Neural progenitor cell (in vitro differentiated cells): Measurements from ENCODE around the gene SUB1. TPM values are rescaled to one million over a fixed set of nuclear protein-coding genes. Genes with fewer than 3 reads are reported as not detected.

Experiments used
- DNase-seq: peaks from one replicate; pipeline ENCODE4 v3.0.0-alpha.2; 2016; ENCODE audit warnings: low spot score
- H2AFZ ChIP-seq: fragments of 200-600 bp; sonication (generic); replicated peaks from 2 replicates; pipeline ENCODE4 v1.6.1; 2016; ENCODE audit warnings: antibody characterized with exemption
- H3F3A ChIP-seq: fragments of 200-600 bp; sonication (generic); 2 replicates; pipeline ENCODE4 v1.6.1; 2016; ENCODE audit warnings: antibody characterized with exemption, low read depth
- H3K27ac ChIP-seq: fragments of 200-600 bp; sonication (generic); 2 replicates; pipeline ENCODE4 v1.5.1; 2016; ENCODE audit warnings: mild to moderate bottlenecking
- H3K27me3 ChIP-seq: fragments of 200-600 bp; sonication (generic); 2 replicates; pipeline ENCODE4 v1.6.1; 2016; ENCODE audit warnings: mild to moderate bottlenecking, moderate library complexity
- H3K36me3 ChIP-seq: fragments of 200-600 bp; sonication (generic); 2 replicates; pipeline ENCODE4 v1.5.1; 2016
- H3K4me1 ChIP-seq: fragments of 200-600 bp; sonication (generic); 2 replicates; pipeline ENCODE4 v1.6.1; 2016; ENCODE audit warnings: mixed run types
- H3K4me2 ChIP-seq: fragments of 200-600 bp; sonication (generic); 2 replicates; pipeline ENCODE4 v1.6.1; 2016
- H3K4me3 ChIP-seq: fragments of 200-600 bp; sonication (generic); 2 replicates; pipeline ENCODE4 v1.5.1; 2016
- H3K79me2 ChIP-seq: fragments of 200-600 bp; sonication (generic); 2 replicates; pipeline ENCODE4 v1.6.1; 2016; ENCODE audit warnings: low read depth
- H3K9ac ChIP-seq: fragments of 200-600 bp; sonication (generic); 2 replicates; pipeline ENCODE4 v1.6.1; 2016
- H3K9me3 ChIP-seq: fragments of 200-600 bp; sonication (generic); 2 replicates; pipeline ENCODE4 v1.5.1; 2016; ENCODE audit warnings: low read depth
- H4K20me1 ChIP-seq: fragments of 200-600 bp; sonication (generic); 2 replicates; pipeline ENCODE4 v1.6.1; 2016; ENCODE audit warnings: low read depth
- H3K27ac Mint-ChIP-seq: 3 replicates; pipeline ENCODE4 v1.8.0; 2021; ENCODE audit warnings: mixed read lengths
- H3K27me3 Mint-ChIP-seq: 2 replicates; pipeline ENCODE4 v1.8.0; 2022; ENCODE audit warnings: low read depth, mild to moderate bottlenecking, inconsistent platforms, moderate library complexity, mixed read lengths; ENCODE audit not compliant: insufficient read depth
- H3K36me3 Mint-ChIP-seq: 3 replicates; pipeline ENCODE4 v1.8.0; 2021; ENCODE audit warnings: mixed read lengths
- H3K4me1 Mint-ChIP-seq: 3 replicates; pipeline ENCODE4 v1.8.0; 2021; ENCODE audit warnings: mixed read lengths
- H3K4me3 Mint-ChIP-seq: 3 replicates; pipeline ENCODE4 v1.8.0; 2021; ENCODE audit warnings: mild to moderate bottlenecking, moderate library complexity, mixed read lengths
- H3K9me3 Mint-ChIP-seq: 3 replicates; pipeline ENCODE4 v1.8.0; 2020; ENCODE audit warnings: mixed read lengths
- EZH2 ChIP-seq: fragments of 200-600 bp; sonication (generic); IDR thresholded peaks from 2 replicates; pipeline ENCODE4 v1.6.1; 2017; ENCODE audit warnings: antibody characterized with exemption, mild to moderate bottlenecking, moderate library complexity
- EZH2phosphoT487 ChIP-seq: fragments of 200-600 bp; sonication (generic); IDR thresholded peaks from 2 replicates; pipeline ENCODE4 v1.6.1; 2017; ENCODE audit warnings: antibody characterized with exemption
- total RNA-seq: library from RNA; depleted of rRNA; stranded (reverse); fragments of >200 nt; gene quantifications from 2 replicates; pipeline ENCODE4 v1.2.3, GENCODE V29; 2015; ENCODE audit warnings: low replicate concordance
- TF ChIP-seq, protein P1 (sequence below): fragments of 200-600 bp; sonication (generic); IDR thresholded peaks from 2 replicates; pipeline ENCODE4 v1.5.1; 2017; ENCODE audit warnings: antibody characterized with exemption, mild to moderate bottlenecking

SUB1 gene
- total RNA-seq, 1 donor from 2014 or later: 789 TPM

DNA sequence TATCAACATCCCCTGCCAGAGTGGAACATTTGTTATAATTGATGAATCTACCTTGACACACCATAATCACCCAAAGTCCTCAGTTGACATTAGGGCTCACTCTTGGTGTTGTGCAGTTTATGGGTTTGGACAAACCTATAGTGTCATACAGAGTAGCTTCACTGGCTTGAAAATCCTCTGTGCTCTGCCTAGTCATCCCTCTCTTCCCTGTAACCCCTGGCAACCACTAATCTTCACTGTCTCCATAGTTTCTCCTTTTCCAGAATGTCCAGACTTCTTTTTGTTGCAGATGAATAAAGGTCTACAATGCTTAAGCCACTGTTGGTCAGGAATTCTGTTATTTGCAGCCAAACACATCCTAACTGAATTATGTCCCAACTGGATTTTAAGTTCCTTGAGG is 22.5 kb upstream of the SUB1 start:
- no peak overlapping the region for H3K27ac ChIP-seq
- no peaks in the 10 kb centered on the region for H3K9me3 ChIP-seq
- Mint-ChIP-seq H3K36me3 (no peaks in the 10 kb centered on the region), H3K4me3 (no peak overlapping the region), H3K27ac (peak overlapping the region; percentile 72), H3K9me3 (peaks cover 2% of the 10 kb centered on the region), H3K27me3 (peaks cover 9% of the 10 kb centered on the region), H3K4me1 (peaks cover 10% of the 10 kb centered on the region)
- no peaks in the 10 kb centered on the region for H3K36me3 ChIP-seq
- H3K27me3 ChIP-seq: no peaks in the 10 kb centered on the region
- no peaks in the 10 kb centered on the region for H4K20me1 ChIP-seq
- H3K4me3 ChIP-seq: no peak overlapping the region
- no peaks in the 10 kb centered on the region for H3K79me2 ChIP-seq
- H2AFZ ChIP-seq: no peak overlapping the region
- H3K4me2 ChIP-seq: no peak overlapping the region
- H3F3A ChIP-seq: no peaks in the 10 kb centered on the region
- TF ChIP-seq EZH2phosphoT487: no peak
- TF ChIP-seq, protein P1, sequence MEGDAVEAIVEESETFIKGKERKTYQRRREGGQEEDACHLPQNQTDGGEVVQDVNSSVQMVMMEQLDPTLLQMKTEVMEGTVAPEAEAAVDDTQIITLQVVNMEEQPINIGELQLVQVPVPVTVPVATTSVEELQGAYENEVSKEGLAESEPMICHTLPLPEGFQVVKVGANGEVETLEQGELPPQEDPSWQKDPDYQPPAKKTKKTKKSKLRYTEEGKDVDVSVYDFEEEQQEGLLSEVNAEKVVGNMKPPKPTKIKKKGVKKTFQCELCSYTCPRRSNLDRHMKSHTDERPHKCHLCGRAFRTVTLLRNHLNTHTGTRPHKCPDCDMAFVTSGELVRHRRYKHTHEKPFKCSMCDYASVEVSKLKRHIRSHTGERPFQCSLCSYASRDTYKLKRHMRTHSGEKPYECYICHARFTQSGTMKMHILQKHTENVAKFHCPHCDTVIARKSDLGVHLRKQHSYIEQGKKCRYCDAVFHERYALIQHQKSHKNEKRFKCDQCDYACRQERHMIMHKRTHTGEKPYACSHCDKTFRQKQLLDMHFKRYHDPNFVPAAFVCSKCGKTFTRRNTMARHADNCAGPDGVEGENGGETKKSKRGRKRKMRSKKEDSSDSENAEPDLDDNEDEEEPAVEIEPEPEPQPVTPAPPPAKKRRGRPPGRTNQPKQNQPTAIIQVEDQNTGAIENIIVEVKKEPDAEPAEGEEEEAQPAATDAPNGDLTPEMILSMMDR: no peak
- TF ChIP-seq EZH2: no peak
- peak; percentile 8 for DNase-seq
- no peaks in the 10 kb centered on the region for H3K4me1 ChIP-seq
- no peak overlapping the region for H3K9ac ChIP-seq

DNA sequence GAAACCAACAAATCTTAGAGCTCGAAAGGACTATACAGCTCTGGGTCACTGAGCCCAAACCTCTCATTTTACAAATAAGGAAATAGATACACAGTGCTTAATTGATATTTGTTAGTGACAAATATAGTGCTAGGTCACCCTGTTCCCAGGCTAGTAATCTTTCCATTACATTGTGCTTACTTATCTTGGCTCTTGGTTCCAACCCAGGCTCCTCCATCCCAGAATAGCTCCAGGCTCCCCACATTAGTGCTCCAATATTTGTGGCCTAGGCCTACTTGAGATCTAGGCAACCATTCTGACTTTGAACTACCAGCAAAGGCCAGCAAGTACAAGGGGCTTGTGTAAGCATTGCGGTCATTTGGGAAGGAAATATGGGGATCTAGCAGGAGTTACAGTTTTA is 21.7 kb upstream of the SUB1 start:
- no peaks in the 10 kb centered on the region for H3K36me3 Mint-ChIP-seq
- Histone ChIP-seq H2AFZ (no peak overlapping the region), H3K9ac (no peak overlapping the region), H3K9me3 (no peaks in the 10 kb centered on the region), H3F3A (no peaks in the 10 kb centered on the region), H3K36me3 (no peaks in the 10 kb centered on the region), H4K20me1 (no peaks in the 10 kb centered on the region), H3K27me3 (no peaks in the 10 kb centered on the region), H3K79me2 (no peaks in the 10 kb centered on the region), H3K4me2 (no peak overlapping the region), H3K27ac (no peak overlapping the region), H3K4me3 (no peak overlapping the region), H3K4me1 (no peaks in the 10 kb centered on the region)
- peaks cover 10% of the 10 kb centered on the region for H3K4me1 Mint-ChIP-seq
- H3K9me3 Mint-ChIP-seq: peaks cover 2% of the 10 kb centered on the region
- TF ChIP-seq, protein P1: no peak
- TF ChIP-seq EZH2 (no peak), EZH2phosphoT487 (no peak)
- no peak overlapping the region for H3K27ac Mint-ChIP-seq
- peaks cover 6% of the 10 kb centered on the region for H3K27me3 Mint-ChIP-seq
- DNase-seq: no peak
- no peak overlapping the region for H3K4me3 Mint-ChIP-seq

DNA sequence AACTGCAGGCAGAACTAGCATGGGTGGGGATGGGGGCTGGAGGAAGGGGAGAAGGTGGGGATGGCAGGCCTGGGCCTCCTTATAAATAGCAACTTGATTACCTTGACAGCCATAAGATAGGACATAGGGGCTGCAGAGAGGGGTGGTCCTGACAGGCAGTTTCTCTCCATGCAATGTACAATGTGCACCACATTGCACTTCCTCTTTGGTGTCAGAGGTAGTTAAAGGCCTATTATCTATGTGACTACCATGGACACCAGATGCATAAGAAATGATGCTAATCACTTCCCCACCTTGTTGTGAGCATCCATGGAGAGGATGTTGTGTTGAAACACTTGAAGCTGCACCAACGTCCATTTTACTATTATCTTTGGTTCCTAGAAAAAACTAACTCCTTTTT is 20.2 kb upstream of the SUB1 start:
- no peak for DNase-seq
- no peaks in the 10 kb centered on the region for H3K79me2 ChIP-seq
- no peak overlapping the region for H2AFZ ChIP-seq
- no peak overlapping the region for H3K9ac ChIP-seq
- no peak overlapping the region for H3K4me2 ChIP-seq
- H3F3A ChIP-seq: no peaks in the 10 kb centered on the region
- no peaks in the 10 kb centered on the region for H3K4me1 ChIP-seq
- Mint-ChIP-seq H3K36me3 (no peaks in the 10 kb centered on the region), H3K4me3 (no peak overlapping the region), H3K9me3 (peaks cover 2% of the 10 kb centered on the region), H3K4me1 (peaks cover 10% of the 10 kb centered on the region), H3K27me3 (peaks cover 5% of the 10 kb centered on the region), H3K27ac (no peak overlapping the region)
- TF ChIP-seq EZH2phosphoT487 (no peak), EZH2 (no peak)
- TF ChIP-seq, protein P1: no peak
- H3K27ac ChIP-seq: no peak overlapping the region
- no peaks in the 10 kb centered on the region for H3K36me3 ChIP-seq
- H3K4me3 ChIP-seq: no peak overlapping the region
- no peaks in the 10 kb centered on the region for H3K27me3 ChIP-seq
- H4K20me1 ChIP-seq: no peaks in the 10 kb centered on the region
- no peaks in the 10 kb centered on the region for H3K9me3 ChIP-seq
